NK-92 (cell line): ENCODE results near the gene ZNF385B.

Experiments
- DNase-seq: peaks from one replicate; lab custom pipeline; 2025; ENCODE audit not compliant: unreplicated experiment; lab: John Stamatoyannopoulos, UW

Gene ZNF385B

GRCh38 chr2:179592167-179592936 is 269.1 kb downstream of the ZNF385B start:
- DNase-seq, result no peak

- no peak for DNase-seq
These were observed 269.7 kb downstream of the ZNF385B start for GRCh38 chr2:179591690-179592089.

GRCh38 chr2:179588486-179589145 is 272.8 kb downstream of the ZNF385B start:
- no peak for DNase-seq

GRCh38 chr2:179584760-179585159 is 276.7 kb downstream of the ZNF385B start:
- no peak for DNase-seq

- DNase-seq, result no peak
These were observed 279.8 kb downstream of the ZNF385B start for GRCh38 chr2:179581605-179582004.

GRCh38 chr2:179580378-179581146 is 280.9 kb downstream of the ZNF385B start:
- no peak for DNase-seq

- DNase-seq, result no peak
These were observed 281.6 kb downstream of the ZNF385B start for GRCh38 chr2:179579800-179580199.

GRCh38 chr2:179578171-179578916 is 283.1 kb downstream of the ZNF385B start:
- DNase-seq, result no peak

- no peak for DNase-seq
These were observed 287.3 kb downstream of the ZNF385B start for GRCh38 chr2:179574061-179574519.

- no peak for DNase-seq
These were observed 288.9 kb downstream of the ZNF385B start for GRCh38 chr2:179572544-179572943.

- DNase-seq, result no peak
These were observed 289.7 kb downstream of the ZNF385B start for GRCh38 chr2:179571721-179572120.

GRCh38 chr2:179571252-179571651 is 290.2 kb downstream of the ZNF385B start:
- no peak for DNase-seq

- no peak for DNase-seq
These were observed 291.6 kb downstream of the ZNF385B start for GRCh38 chr2:179569831-179570233.

- no peak for DNase-seq
These were observed 295.6 kb downstream of the ZNF385B start for GRCh38 chr2:179565807-179566206.

- DNase-seq, result no peak
These were observed 299.0 kb downstream of the ZNF385B start for GRCh38 chr2:179562330-179562885.

- no peak for DNase-seq
These were observed 299.7 kb downstream of the ZNF385B start for GRCh38 chr2:179561702-179562101.

- DNase-seq, result no peak
These were observed 301.1 kb downstream of the ZNF385B start for GRCh38 chr2:179560257-179560735.

- DNase-seq, result no peak
These were observed 302.2 kb downstream of the ZNF385B start for GRCh38 chr2:179559108-179559806.

- DNase-seq, result no peak
These were observed 303.1 kb downstream of the ZNF385B start for GRCh38 chr2:179558010-179558934.
